IPS DF 19.7 (cell line): ENCODE measurements around the gene TGFB2.

ENCODE experiments used
- DNase-seq: peaks from one replicate; pipeline ENCODE4 v3.0.0-alpha.2; 2013; ENCODE audit warnings: low read depth, low spot score

The TGFB2 gene

DNA sequence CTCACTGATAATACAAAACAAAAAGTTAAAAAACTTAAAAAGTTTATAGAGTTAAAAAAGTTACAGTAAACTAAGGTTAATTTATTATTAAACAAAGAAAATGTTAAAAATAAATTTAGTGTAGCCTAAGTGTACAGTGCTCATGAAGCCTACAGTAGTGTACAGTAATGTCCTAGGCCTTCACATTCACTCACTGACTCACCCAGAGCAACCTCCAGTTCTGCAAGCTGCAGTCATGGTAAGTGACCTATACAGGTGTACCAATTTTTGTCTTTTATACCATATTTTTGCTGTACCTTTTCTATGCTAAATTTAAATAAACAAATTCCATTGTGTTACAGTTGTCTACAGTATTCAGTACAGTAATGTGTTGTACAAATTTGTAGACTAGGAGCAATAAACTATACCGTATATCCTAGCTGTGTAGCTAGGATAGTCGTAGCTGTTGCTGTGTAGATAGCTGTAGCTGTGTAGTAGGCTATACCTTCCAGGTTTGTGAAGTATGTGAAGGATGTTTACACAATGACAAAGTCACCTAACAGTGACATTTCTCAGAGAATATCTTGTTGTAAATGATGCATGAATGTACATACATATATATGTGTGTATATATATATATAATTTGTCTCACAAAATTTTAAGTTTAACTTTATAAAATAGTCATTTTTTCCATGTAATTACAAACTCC, 140.2 kb downstream of the TGFB2 start:
- no peak for DNase-seq

DNA sequence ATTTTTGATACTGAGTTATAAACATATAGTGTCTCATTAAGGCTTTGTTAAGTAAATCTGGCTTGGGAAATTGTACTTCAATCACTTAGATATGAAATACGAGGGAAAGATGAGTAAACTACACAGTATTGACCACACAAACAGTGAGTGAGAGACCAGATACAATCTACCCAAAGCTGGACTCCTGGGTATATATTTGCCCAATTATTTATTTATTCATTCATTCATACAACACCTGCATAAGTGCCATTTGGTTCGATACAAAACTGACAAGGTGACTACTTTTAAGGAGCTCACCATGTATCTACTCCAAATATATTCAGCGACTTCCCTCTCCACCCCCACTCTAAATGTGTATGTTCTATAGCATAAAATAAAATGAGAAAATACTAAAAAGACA, 143.4 kb downstream of the TGFB2 start:
- DNase-seq: no peak

DNA sequence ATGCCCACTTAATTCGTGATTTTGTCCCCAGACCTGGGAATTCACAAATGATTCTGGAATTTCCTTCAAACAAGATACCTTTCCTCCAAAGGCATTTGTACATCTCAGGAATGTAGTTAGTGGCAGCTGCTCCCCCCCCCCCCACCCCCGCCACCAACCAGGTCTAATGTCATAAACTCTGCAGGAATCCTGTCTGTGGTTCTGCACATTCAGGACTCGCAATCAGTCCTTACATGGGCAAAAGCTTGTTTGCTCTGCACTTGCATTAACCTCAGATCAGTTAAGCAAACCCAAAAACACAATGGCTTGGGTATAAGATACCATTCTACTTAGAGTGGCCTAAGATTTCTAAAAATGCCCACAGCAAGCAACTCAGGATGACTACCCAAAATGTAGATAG, 143.8 kb downstream of the TGFB2 start:
- no peak for DNase-seq

DNA sequence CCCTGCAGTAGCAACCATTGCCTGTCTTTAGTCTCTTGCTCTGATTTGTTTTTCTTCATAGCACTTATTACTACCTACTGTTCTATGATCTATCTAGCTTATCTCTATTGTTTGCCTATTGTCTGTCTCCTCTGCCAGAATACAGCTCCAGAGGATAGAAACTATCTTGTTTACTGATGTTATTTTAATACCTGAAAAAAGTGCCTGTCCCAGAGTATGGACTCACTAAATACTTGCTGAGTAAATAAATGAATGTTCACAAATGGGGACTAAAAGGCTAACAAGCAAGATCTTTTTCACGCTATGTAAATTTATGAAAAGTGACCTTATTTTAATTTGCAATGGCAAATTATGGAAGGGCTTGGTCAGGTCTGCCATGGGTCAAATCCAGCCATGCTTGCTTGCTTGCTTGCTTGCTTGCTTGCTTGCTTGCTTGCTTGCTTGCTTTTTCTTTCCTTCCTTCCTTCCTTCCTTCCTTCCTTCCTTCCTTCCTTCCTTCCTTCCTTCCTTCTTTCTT, 145.3 kb downstream of the TGFB2 start:
- DNase-seq: no peak

DNA sequence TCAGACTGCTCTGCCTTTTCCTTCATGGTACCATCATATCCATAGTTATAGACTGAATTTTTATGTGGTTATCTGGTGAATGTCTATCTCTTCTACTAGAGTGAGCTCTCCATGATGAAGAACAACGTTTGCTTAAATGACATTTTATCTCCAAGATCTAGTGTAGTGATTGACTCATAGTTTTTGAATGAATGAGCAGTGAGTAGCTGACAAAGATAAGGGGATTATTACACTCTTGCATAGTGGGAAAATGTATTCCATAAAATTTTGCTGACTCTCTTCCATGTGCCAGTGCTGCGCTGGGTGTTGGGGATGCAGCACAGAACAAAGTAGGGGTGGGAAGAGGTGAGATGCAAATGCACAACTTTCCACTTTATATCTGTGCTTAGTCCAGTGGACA, 147.7 kb downstream of the TGFB2 start:
- DNase-seq: no peak

DNA sequence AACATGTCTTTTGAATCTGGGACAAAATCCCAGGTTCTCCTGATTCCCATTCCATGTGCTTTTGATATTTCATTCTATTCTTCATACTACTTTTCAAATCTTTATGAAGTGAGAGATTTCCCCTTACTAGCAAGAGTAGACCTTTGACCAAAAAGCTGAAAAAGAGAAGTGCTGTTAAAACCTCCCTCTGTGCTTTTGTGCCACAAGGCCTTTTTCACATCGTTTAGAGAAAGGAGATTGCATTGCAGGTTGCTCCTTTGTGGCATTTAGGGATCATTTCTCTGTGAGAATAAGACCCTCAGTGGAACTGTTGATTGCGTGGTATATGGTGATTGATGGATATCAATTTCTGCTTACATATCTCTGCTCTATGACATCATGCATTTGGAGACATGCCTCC, 148.8 kb downstream of the TGFB2 start:
- no peak for DNase-seq
